KOPT-K1 (cell line): ENCODE measurements around the gene ZNF8.
A peak's percentile ranks its signal among the peaks of the same experiment; 100 is the strongest.
"Not testable (repeated sequence)": the region's sequence is repeated elsewhere in the genome, so short reads cannot be mapped to it uniquely, and the experiment has no call there.

Source experiments
- H3K27ac ChIP-seq: fragments of 200-600 bp; sonication (generic); 2 replicates; pipeline ENCODE4 v1.5.1; 2016; ENCODE audit warnings: antibody characterized with exemption, mild to moderate bottlenecking, low read depth, low read length; ENCODE audit not compliant: poor library complexity, severe bottlenecking
- H3K36me3 ChIP-seq: fragments of 200-600 bp; sonication (generic); 2 replicates; pipeline ENCODE4 v1.5.1; 2017; ENCODE audit warnings: antibody characterized with exemption, mild to moderate bottlenecking, low read length, moderate library complexity; ENCODE audit not compliant: insufficient read depth
- H3K9me3 ChIP-seq: fragments of 200-600 bp; sonication (generic); 2 replicates; pipeline ENCODE4 v1.5.1; 2017; ENCODE audit warnings: antibody characterized with exemption, low read length, mild to moderate bottlenecking; ENCODE audit not compliant: insufficient read depth, poor library complexity, severe bottlenecking

The ZNF8 gene

DNA sequence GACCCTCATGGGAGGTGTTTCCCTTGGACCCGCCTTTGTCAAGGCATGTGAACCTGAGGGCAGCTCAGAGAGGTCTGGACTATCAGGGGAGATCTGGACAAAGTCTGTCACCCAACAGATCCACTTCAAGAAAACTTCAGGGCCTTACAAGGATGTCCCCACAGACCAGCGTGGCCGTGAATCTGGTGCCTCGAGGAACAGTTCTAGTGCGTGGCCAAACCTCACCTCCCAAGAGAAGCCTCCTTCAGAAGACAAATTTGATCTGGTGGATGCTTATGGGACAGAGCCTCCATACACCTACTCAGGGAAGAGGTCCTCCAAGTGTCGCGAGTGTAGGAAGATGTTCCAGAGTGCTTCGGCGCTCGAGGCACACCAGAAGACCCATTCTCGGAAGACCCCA, 59.6 kb downstream of the ZNF8 start:
- peaks cover 59% of the 10 kb centered on the region for H3K36me3 ChIP-seq
- no peaks in the 10 kb centered on the region for H3K9me3 ChIP-seq
- no peak overlapping the region for H3K27ac ChIP-seq

DNA sequence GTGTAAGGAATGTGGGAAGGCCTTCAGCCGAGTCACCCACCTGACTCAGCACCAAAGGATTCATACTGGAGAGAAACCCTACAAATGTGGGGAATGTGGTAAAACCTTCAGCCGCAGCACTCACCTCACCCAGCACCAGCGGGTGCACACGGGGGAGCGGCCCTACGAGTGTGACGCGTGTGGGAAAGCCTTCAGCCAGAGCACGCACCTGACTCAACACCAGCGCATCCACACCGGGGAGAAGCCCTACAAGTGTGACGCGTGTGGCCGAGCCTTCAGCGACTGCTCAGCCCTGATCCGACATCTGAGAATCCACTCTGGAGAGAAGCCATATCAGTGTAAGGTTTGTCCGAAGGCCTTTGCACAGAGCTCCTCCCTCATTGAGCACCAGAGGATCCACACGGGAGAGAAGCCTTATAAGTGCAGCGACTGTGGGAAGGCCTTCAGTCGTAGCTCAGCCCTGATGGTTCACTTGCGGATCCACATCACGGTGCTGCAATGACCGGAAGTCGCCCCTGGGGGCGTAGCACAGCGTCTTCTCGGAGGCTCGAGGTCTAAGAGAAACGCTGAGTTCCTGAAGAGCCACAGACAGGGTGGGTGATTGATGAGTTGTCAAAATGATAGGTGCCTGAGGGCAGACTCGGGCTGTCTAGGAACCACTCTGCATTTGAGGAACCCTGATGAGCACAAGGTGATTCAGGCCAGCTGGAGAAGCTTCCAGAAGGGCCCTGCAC, 60.2 kb downstream of the ZNF8 start:
- peaks cover 59% of the 10 kb centered on the region for H3K36me3 ChIP-seq
- H3K27ac ChIP-seq: no peak overlapping the region
- no peaks in the 10 kb centered on the region for H3K9me3 ChIP-seq

DNA sequence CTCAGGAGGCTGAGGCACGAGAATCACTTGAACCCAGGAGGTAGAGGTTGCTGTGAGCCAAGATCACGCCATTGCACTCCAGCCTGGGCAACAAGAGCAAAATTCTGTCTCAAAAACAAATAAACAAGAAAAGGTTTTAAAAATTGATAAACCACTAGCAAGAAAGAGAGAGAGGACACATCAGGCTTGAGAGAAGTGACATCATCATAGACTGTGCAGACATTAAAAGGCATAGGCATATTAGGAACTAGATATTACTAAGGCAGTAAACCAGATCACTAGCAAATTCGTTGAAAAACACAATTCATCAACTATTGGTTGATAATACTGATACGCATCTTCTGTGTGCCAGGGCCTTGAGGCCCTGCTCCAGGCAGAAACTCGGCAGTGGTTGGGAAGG, 66.8 kb downstream of the ZNF8 start:
- Histone ChIP-seq H3K27ac (no peak overlapping the region), H3K9me3 (no peaks in the 10 kb centered on the region), H3K36me3 (peaks cover 15% of the 10 kb centered on the region)

DNA sequence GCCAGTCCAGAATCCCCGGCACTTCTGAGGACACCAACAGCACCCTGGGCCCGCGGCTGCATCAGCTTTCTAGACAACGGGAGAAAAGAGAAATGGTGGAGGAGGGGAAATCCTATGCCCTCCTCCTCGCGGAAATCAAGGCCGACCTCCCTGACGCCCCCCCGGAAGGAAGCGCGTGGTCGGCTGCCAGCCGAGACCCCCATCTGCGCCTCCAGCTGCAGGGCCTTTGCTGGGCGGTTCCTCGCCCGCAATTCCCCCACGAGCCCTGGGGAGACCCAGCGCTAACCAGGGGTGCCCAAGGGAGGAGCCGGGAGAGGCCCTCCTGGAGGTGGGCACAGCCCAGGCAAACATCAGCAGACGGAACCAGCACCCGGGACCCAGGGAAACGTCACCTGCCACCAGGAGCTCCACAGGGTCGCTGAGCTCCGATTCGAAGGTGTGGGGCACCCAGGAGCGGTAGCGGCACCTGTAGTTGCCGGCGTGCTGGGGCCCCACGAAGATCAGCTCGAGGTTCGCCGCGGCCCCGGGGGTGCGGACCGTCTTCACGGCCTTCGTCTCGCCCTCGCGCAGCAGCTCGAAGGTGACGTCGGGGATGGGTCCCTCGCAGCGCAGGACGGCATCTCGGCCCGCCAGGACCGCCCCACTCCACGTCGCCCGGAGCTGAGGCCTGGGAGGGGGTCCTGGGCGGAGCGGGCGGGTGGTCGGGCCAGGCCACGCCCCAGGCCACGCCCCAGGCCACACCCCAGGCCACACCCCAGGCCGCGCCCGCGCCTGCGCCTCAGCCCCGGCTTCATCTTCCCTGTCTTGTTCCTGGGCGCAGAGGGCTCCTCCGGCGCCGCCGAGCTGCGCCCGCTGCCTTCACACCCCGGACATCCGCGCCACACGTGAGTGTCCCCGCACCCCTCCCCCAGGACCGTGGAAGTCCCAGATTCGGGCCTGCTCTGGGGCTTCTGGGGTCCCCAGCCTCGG, 68.5 kb downstream of the ZNF8 start:
- Histone ChIP-seq H3K36me3 (peaks cover 6% of the 10 kb centered on the region; the same call in 1 of the 2 replicates), H3K27ac (peak overlapping the region; percentile 84), H3K9me3 (no peaks in the 10 kb centered on the region)

DNA sequence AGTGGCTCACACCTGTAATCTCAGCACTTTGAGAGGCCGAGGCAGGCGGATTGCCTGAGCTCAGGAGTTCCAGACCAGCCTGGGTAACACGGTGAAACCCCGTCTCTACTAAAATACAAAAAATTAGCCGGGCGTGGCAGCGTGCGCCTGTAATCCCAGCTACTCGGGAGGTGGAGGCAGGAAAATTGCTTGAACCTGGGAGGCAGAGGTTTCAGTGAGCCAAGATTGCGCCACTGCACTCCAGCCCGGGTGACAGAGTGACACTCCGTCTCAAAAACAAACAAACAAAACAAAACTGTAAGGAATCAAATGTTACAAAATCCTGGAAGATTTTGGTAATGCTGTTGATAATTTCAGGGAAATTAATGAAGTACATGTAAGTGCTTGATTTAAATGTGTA, 69.3 kb downstream of the ZNF8 start:
- peak overlapping the region; percentile 84 for H3K27ac ChIP-seq

DNA sequence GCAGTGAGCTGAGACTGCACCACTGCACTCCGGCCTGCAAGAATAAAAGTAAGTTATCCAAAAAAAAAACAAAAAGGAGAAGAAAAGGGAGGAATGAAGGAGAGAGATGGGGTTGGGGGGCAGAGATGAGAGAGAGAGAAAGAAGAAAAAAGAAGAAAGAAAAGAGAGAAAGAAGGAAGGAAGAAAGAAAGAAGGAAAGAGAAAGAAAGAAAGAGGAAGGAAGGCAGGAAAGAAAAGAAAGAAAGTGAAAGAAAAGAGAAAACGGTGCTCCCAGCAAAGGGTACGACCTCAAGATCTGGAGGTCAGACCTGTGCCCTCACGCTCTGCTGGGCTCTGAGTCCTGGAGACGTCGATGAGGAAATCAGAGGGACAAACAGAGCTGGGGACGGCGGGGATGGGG, 70.8 kb downstream of the ZNF8 start:
- no peaks in the 10 kb centered on the region for H3K9me3 ChIP-seq
- peaks cover 17% of the 10 kb centered on the region; the same call in 1 of the 2 replicates for H3K36me3 ChIP-seq
- no peak overlapping the region for H3K27ac ChIP-seq

More for the DNA sequence above, 69.3 kb downstream of the ZNF8 start:
- H3K9me3 ChIP-seq, H3K36me3 ChIP-seq: not testable (repeated sequence)

DNA sequence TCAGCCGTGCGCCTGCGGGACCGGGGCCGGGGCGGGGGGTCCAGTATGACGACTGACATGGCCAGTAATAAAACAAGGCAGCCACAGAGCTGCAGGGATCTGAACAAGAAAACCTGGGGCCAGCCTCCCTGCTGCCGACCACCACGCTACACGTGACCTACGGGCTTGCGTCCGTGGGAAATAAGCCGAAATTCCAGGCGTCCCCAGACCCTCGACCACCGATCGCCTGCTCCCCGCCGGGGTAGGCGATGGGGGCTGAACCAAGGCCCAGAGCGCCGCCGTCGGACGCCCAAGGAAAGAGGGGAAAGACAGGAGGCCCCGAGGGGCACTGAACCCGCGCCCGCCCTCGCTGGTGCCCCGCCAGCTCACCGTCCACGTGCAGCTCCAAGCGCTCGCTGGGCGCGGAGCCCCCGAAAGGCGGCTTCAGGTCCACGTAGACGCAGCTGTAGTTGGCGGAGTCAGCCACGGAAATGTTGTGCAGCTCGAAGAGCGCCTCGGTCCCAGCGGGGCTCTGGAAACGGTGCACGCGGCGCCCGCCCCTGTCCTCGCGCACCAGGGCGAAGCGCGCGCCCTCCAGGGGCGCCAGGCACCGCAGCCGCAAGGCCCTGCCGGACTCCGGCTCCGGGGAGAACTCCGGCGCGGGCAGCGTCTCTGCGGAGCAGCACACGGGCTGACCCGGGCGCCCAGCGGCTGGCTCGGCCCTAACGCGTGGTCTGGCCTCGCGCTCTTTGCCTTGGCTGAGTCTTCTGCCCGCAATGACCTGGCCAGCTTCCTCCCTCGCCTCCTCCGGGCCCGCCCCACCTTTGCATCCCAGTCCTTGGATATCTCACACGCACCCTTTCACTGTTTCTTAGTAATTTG, 71.5 kb downstream of the ZNF8 start:
- no peak overlapping the region for H3K27ac ChIP-seq
- H3K9me3 ChIP-seq: no peaks in the 10 kb centered on the region
- H3K36me3 ChIP-seq: peaks cover 17% of the 10 kb centered on the region; the same call in 1 of the 2 replicates

DNA sequence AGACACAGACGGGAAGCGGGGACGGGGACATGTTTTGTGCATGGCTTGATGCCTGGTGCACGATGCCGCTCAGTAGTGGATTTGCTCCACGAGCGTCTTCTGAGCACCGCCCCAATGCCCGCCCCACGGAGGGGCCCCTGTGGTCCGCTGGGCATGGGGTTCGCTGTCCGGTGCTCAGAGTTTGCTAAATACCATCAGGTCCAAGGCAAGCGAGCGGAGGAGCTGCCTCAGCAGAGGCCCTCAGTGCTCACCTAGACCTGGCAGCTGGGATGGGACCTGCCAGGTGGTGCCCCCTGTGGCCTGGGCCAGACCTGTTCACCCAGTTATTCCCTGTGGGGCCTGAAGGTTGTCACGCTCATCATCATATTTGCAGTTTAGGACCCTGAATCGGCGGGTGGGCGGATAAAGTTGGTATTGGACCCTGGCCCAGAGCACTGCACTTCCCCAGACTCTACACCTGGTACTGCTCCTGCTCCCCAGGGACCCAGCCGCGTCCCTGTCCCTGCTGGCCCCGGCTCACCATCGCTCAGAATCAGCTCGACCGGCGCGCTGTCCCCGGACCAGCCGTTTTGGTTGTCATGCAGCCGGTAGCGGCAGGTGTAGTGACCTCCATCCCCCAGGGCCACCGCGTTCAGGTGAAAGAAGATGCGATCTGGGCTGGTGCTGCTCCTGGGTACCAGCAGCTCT, 72.3 kb downstream of the ZNF8 start:
- no peaks in the 10 kb centered on the region for H3K9me3 ChIP-seq
- H3K27ac ChIP-seq: no peak overlapping the region
- peaks cover 17% of the 10 kb centered on the region; the same call in 1 of the 2 replicates for H3K36me3 ChIP-seq

DNA sequence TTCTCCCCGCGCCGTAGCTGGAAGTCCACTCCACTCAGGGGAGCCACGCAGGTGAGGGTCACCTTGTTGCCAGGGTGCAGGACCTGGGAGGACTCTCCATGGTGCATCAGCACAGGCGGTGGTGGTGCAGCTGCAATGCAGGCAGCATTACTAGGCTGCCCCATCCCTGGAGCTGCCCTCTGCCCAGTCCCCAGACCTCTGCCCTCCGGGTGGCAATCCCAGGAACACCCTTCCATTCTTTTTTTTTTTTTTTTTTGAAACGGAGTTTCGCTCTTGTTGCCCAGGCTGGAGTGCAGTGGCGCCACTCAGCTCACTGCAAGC, 72.8 kb downstream of the ZNF8 start:
- Histone ChIP-seq H3K36me3 (peaks cover 17% of the 10 kb centered on the region; the same call in 1 of the 2 replicates), H3K27ac (no peak overlapping the region), H3K9me3 (no peaks in the 10 kb centered on the region)

DNA sequence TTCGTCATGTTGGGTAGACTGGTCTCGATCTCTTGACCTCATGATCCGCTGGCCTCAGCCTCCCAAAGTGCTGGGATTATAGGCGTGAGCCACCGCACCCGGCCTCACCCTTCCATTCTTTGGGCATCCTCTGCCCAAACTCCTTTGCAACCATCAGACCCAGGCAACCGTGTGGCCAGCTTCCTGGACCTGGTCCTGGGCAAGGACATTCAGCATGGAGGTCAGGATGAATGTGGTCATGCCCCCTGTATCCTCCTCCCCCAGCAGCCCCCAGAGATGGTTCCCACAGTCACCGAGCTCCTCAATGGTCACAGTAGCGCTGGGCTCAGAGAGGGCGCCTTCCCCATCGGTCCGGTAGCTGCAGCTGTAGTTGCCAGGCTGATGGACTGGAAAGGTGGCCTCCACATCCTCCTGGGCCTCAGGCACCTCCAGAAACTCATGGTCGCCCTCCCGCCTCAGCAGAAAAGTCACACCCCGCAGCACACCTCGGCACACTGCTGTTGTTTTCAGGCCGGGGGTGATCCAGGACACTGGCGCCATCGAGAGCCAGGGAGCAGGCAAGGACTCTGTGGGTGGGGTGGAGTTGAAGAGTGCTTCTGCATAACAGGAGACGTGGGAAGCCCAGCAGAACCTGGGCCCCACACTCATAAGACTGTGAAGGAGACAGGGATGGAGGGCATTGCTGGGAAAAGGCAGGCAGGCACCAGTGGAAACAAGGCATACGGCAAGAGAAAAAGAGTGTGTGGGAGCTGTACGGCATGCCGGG, 73.4 kb downstream of the ZNF8 start:
- Histone ChIP-seq H3K9me3 (no peaks in the 10 kb centered on the region), H3K27ac (no peak overlapping the region), H3K36me3 (peaks cover 17% of the 10 kb centered on the region; the same call in 1 of the 2 replicates)
